ENCODE measurements around the gene TRMT61B. TPM values are rescaled to one million over a fixed set of nuclear protein-coding genes. Genes with fewer than 3 reads are reported as not detected.

The TRMT61B gene
- total and polyA plus RNA-seq, 9 of the 15 experiments (the other 6 are each of a cell fraction or from before 2014, with no cell fraction given), result 13.2 to 28.3 (median 19.5) TPM

DNA sequence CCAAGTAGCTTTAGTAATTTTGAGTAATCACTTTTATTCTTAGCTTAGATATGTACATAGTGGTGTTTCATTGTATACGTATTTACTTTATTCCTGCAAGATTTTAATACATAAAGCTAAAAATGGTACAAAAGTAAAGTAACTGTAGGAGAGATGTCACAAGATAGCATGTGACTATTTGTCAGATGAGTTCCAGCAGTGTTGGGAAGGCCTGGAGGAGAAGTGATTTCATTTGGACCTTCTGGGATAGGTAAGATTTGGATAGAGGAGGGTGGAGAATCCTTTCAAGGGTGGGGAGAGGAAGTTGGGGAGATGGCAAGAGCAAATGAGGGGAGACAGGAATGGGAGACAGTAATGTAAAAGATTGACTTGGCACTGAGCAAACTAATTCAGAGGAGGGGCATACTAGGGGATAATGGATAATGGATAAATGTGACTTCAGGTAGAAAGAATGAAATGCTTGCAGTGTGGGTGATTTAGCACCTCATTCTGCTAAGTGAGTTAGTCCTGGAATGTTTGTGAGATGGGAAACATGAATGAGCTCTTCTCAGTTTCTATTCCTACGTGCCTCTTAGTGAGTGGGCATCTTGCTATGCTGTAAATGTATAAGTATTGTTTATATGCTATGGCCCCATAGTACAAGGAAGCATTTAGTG lies 34.8 kb upstream of the TRMT61B start (continued):
- no peak for TF ChIP-seq TAF9B (IDR thresholded peaks at IDR 0.05; ENCODE audit: partially characterized antibody)
- no peak for TF ChIP-seq FOSL1 (tag; conservative IDR thresholded peaks at IDR 0.05)
- peak; percentile 36 for TF ChIP-seq POLR2B (IDR thresholded peaks at IDR 0.05; ENCODE audit: low read depth, partially characterized antibody)
- no peak for TF ChIP-seq NFXL1 (CRISPR knock-in tag; IDR thresholded peaks at IDR 0.05)
- no peak; the same call in 1 of the 2 replicates for TF ChIP-seq POLR2AphosphoS5 (IDR thresholded peaks at IDR 0.05; ENCODE audit: control insufficient read depth, insufficient read depth, low read depth, low read length)
- no peak for TF ChIP-seq NFRKB (IDR thresholded peaks at IDR 0.05; ENCODE audit: low read depth)
- TF ChIP-seq CC2D1A (IDR thresholded peaks at IDR 0.05), result no peak
- TF ChIP-seq CTBP1 (IDR thresholded peaks at IDR 0.05; ENCODE audit: borderline replicate concordance), result no peak
- TF ChIP-seq RHOXF2B (CRISPR knock-in tag; conservative IDR thresholded peaks at IDR 0.05), result no peak
- TF ChIP-seq POLR2A (conservative IDR thresholded peaks at IDR 0.05), result 0 out of 2 replicates have a peak, but pooled peaks have one; percentile 26

DNA sequence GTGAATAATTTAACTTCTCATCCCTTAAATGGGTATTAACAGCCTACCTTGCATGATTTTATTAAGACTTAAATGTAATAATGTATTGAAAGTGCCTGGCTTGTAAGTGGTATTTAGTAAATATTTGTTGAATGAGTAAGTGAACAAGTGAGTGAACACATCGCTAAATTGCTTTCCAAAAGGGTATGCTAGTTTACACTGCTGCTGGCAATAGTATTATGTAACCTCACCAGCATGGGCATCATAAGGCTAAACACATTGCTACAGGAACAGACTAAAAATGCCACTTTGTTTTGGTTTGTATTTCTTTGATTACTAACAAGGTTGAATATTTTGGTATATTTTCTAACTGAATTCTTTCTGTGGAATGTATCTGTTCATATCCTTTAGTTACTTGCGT lies 34.2 kb upstream of the TRMT61B start:
- ATAC-seq (no peak), DNase-seq (ENCODE audit: extremely low read depth in 1 of 4, low spot score in 3 of 4) (no peak), FAIRE-seq (no peak)
- H3K27ac ChIP-seq (ENCODE audit: extremely low read depth, low read depth, low read length), result no peak overlapping the region
- in situ Hi-C loops (cut with MboI), result no loop called here
- no peaks in the 10 kb centered on the region for H3K27me3 ChIP-seq (ENCODE audit: control insufficient read depth in 2 of 2, insufficient read depth in 2 of 2, low read length in 2 of 2)
- ChIA-PET POLR2A (interaction anchor here (0.7 to 4.0 kb wide), 4 partner anchors 9 to 37 kb away, joined by 3 to 30 read pairs (median 3); partner anchors contain the start of gene WDR43), CTCF (ENCODE audit: low intra/inter-chr PET ratio) (no interaction called here)
- H2AFZ ChIP-seq (ENCODE audit: low read depth, low read length), result no peak overlapping the region
- H3K79me2 ChIP-seq (ENCODE audit: control insufficient read depth, insufficient read depth, low read length), result peaks cover 99% of the 10 kb centered on the region
- no peak overlapping the region for H3K9ac ChIP-seq (ENCODE audit: insufficient read depth in 1 of 2, low read depth in 2 of 2, low read length in 2 of 2)
- intact Hi-C loops (cut with micrococcal nuclease), result no loop called here
- no peak for TF ChIP-seq RBM22 (IDR thresholded peaks at IDR 0.05; ENCODE audit: low read depth, low read length, poor library complexity, severe bottlenecking)
- TF ChIP-seq RB1 (IDR thresholded peaks at IDR 0.05; ENCODE audit: low read depth), result no peak
- no peak for TF ChIP-seq ZNF586 (CRISPR knock-in tag; conservative IDR thresholded peaks at IDR 0.05)
- no peak for TF ChIP-seq PYGO2 (tag; IDR thresholded peaks at IDR 0.05)
- no peak for TF ChIP-seq ZNF174 (CRISPR knock-in tag; IDR thresholded peaks at IDR 0.05)
- TF ChIP-seq ZNF668 (CRISPR knock-in tag; IDR thresholded peaks at IDR 0.05), result no peak
- TF ChIP-seq STAG1 (CRISPR knock-in tag; IDR thresholded peaks at IDR 0.05; ENCODE audit: borderline replicate concordance), result no peak
- TF ChIP-seq MEIS2 (IDR thresholded peaks at IDR 0.05; ENCODE audit: partially characterized antibody), result no peak
- TF ChIP-seq SAP30 (IDR thresholded peaks at IDR 0.05; ENCODE audit: borderline replicate concordance, insufficient read depth, low read depth, low read length, poor library complexity, severe bottlenecking), result no peak
- TF ChIP-seq ZNF79 (CRISPR knock-in tag; IDR thresholded peaks at IDR 0.05; ENCODE audit: low read depth), result no peak
- peaks cover 16% of the 10 kb centered on the region for H4K20me1 ChIP-seq (replicated peaks; ENCODE audit: control insufficient read depth, insufficient read depth, low read length)
- no peak overlapping the region for H3K4me3 ChIP-seq
- H3K9me3 ChIP-seq (replicated peaks; ENCODE audit: control insufficient read depth, insufficient read depth, low read depth, low read length), result no peaks in the 10 kb centered on the region
- H3K36me3 ChIP-seq (ENCODE audit: control insufficient read depth, insufficient read depth, low read length), result peaks cover 95% of the 10 kb centered on the region
- H3K4me1 ChIP-seq (replicated peaks in 1 of 2; ENCODE audit: control insufficient read depth in 2 of 2, insufficient read depth in 2 of 2, low read length in 2 of 2), result peaks cover 0 to under 1% of the 10 kb centered on the region in 2 experiments; a peak in 3 of 5 replicates
- BruUV-seq (replicated peaks), result no TSS peak
- 95% methylated on average over 2 of the region's 2 CpGs for WGBS (ENCODE audit: insufficient coverage, low coverage, missing lambda C conversion rate)
- no peak overlapping the region for H3K4me2 ChIP-seq (ENCODE audit: insufficient read depth, low read length)
- no peaks in the 10 kb centered on the region for H3K9me1 ChIP-seq (ENCODE audit: control insufficient read depth, insufficient read depth, low read length)
